ENCODE data around the gene TTC13. TPM values are rescaled to one million over a fixed set of nuclear protein-coding genes. Genes with fewer than 3 reads are reported as not detected.

TTC13 gene
- total and polyA plus RNA-seq, 10 of the 15 experiments (the other 5 are each of a cell fraction or from before 2014, with no cell fraction given), result 5.8 to 30.8 (median 18.5) TPM

- ChIA-PET POLR2A (no interaction called here), CTCF (interaction anchor here (0.9 kb wide), 1 partner anchor 13 kb away, joined by 3 read pairs; no protein-coding TSS in a partner anchor), SMC1A (ENCODE audit: uncharacterized antibody, unreplicated experiment) (interaction anchor here (1.7 kb wide), 1 partner anchor 10 kb away, joined by 3 read pairs; no protein-coding TSS in a partner anchor), RAD21 (ENCODE audit: unreplicated experiment) (no interaction called here)
- TF ChIP-seq ZSCAN29 (IDR thresholded peaks at IDR 0.05) (no peak), NKRF (conservative IDR thresholded peaks at IDR 0.05) (no peak), RCOR1 (conservative IDR thresholded peaks at IDR 0.05; ENCODE audit: low read depth, low read length) (no peak), MYC (IDR thresholded peaks at IDR 0.05; ENCODE audit: insufficient read depth, insufficient read length, insufficient replicate concordance, low read length, severe bottlenecking) (no peak), JUND (IDR thresholded peaks at IDR 0.05; ENCODE audit: low read depth, low read length) (no peak)
- H3K4me3 ChIP-seq, result no peak overlapping the region
- H3K9me3 ChIP-seq (replicated peaks; ENCODE audit: control insufficient read depth, insufficient read depth, low read length), result no peaks in the 10 kb centered on the region
- H3K27me3 ChIP-seq (replicated peaks in 1 of 2; ENCODE audit: control insufficient read depth in 2 of 2, insufficient read depth in 2 of 2, low read length in 1 of 2), result no peaks in the 10 kb centered on the region
- peaks cover 0 to 13% of the 10 kb centered on the region in 2 experiments; a peak in 2 of 4 replicates for H3K36me3 ChIP-seq (ENCODE audit: control insufficient read depth in 2 of 2, insufficient read depth in 2 of 2, low read length in 1 of 2)
- no TSS peak for BruUV-seq (replicated peaks)
- FAIRE-seq, result no peak
- no peak overlapping the region for H3K4me2 ChIP-seq (ENCODE audit: control insufficient read depth, insufficient read depth)
- H4K20me1 ChIP-seq (ENCODE audit: control insufficient read depth, insufficient read depth), result no peaks in the 10 kb centered on the region
- ATAC-seq, result no peak
- no peak for DNase-seq (ENCODE audit: low read depth, low spot score)
- no peaks in the 10 kb centered on the region for H3K79me2 ChIP-seq (ENCODE audit: control insufficient read depth, insufficient read depth, low read length)
- intact Hi-C loops (cut with micrococcal nuclease; ENCODE audit: unreplicated experiment), result no loop called here
- no peak overlapping the region for H3K9ac ChIP-seq (ENCODE audit: control insufficient read depth, insufficient read depth, low read length)
- in situ Hi-C loops (cut with MboI), result no loop called here
- H3K4me1 ChIP-seq (ENCODE audit: control insufficient read depth, insufficient read depth, low read length), result no peaks in the 10 kb centered on the region
- 88% methylated on average over 5 of the region's 5 CpGs for WGBS (ENCODE audit: insufficient coverage, insufficient replicate concordance, low lambda C conversion rate, missing lambda C conversion rate)
- no peak overlapping the region for H3K27ac ChIP-seq (ENCODE audit: control insufficient read depth, insufficient read depth)
- H2AFZ ChIP-seq (ENCODE audit: control insufficient read depth, low read depth, low read length), result no peak overlapping the region
Measured at GRCh38 chr1:230905733-230906132, 72.9 kb downstream of the TTC13 start.

Data from GM12878 (cell line).